Stimulated activated CD4-positive, alpha-beta T cell treated with anti-CD3 and anti-CD28 coated beads, Interleukin-15, amount 100 ng/mL, for 1 hour (primary cell): Measurements from ENCODE around the gene MLF1.
"Not testable (repeated sequence)": the region's sequence is repeated elsewhere in the genome, so short reads cannot be mapped to it uniquely, and the experiment has no call there.

Source experiments
- DNase-seq, 2 donors: peaks; one replicate each; pipeline ENCODE4 v3.0.0-alpha.2; 2020; ENCODE audit warnings: low read depth in 1 of 2, low spot score in 1 of 2

The MLF1 gene, protein sequence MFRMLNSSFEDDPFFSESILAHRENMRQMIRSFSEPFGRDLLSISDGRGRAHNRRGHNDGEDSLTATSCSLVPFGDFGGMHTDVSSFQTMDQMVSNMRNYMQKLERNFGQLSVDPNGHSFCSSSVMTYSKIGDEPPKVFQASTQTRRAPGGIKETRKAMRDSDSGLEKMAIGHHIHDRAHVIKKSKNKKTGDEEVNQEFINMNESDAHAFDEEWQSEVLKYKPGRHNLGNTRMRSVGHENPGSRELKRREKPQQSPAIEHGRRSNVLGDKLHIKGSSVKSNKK

GRCh38 chr3:158570999-158571702 lies at the start of gene MLF1:
MLF1 (plus strand) TSS chr3:158571194; CDS start chr3:158571301, 107 bp downstream.
- peak; percentile 48 to 67 for DNase-seq

GRCh38 chr3:158522221-158523136 lies 48.5 kb upstream of the MLF1 start:
- DNase-seq: no peak

GRCh38 chr3:158528076-158528674 lies 42.8 kb upstream of the MLF1 start:
- no peak for DNase-seq

- no peak for DNase-seq
Measured at GRCh38 chr3:158531334-158531733, 39.7 kb upstream of the MLF1 start.

- no peak for DNase-seq
Measured at GRCh38 chr3:158532099-158532734, 38.8 kb upstream of the MLF1 start.

GRCh38 chr3:158535918-158536317 lies 35.1 kb upstream of the MLF1 start:
- DNase-seq: no peak

- DNase-seq: no peak
Measured at GRCh38 chr3:158539414-158540014, 31.5 kb upstream of the MLF1 start.

DNA sequence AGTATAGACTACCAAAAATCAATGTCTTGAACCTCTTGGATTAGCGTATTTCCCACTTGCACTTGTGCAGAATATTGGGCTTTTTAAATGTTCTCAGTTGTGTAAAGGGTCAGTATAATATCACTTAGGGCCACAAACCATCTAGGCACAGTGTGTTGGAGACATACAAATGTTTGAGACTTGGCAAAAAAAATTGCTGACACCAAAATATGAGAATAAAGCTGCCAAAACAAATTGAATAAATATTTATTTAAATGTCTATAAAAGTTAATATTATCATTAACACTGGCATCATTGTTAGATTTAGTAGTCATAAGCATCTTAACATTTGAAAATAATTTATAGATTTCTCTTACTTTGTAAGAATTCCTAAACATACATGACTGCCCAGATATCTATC lies 30.9 kb upstream of the MLF1 start:
- DNase-seq: no peak

DNA sequence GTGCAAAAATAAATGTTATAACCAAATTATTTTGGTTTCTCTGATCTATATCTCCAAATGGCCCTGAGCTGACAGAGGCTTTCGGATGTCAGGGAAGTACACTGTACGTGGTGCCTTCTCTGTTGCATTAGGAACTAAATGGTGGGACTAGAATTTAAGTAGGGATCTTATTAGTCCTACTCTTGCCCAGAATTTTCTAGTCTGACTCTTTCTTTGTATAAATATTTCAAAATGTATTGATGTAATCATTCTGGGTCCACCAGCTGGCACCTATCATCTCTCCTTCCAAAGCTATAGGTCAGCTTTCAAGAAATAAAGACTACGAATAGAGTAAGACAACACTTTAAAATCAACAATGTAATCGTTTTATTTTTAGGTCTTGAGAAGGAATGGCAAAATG lies 22.3 kb upstream of the MLF1 start:
- no peak for DNase-seq

DNA sequence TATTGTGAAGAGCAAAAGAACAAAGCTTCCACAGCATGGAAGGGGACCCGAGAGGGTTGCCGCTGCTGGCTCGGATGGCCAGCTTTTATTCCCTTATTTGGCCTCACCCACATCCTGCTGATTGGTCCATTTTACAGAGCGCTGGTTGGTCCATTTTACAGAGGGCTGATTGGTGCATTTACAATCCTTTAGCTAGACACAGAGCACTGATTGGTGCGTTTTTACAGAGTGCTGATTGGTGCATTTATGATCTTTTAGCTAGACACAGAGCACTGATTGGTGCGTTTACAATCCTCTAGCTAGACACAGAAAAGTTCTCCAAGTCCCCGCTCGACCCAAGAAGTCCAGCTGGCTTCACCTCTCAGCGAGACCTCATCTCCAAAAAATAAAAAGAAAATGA lies 21.1 kb upstream of the MLF1 start:
- DNase-seq: not testable (repeated sequence)

DNA sequence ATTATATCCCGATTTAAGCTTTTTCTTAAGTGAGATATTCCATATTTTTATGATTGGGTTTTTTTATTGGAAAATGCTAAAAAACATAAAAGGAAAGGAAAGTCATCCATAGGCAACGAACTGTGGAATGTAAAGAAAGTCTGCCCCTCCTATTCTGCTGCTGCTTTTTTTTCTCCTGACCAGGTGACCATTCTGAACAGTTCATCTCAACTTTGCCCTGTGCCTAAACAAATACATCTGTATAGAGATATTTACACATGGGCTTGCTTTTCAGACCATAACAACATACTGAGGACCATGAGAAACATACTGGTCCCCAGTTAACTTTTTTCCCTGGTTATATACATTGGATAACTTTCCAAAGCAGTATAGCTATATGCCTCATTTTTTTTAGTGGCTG lies 18.9 kb upstream of the MLF1 start:
- DNase-seq: no peak

- DNase-seq: no peak
Measured at GRCh38 chr3:158559504-158559903, 11.5 kb upstream of the MLF1 start.

- no peak for DNase-seq
Measured at GRCh38 chr3:158560979-158561378, 10.0 kb upstream of the MLF1 start.

- DNase-seq: no peak
Measured at GRCh38 chr3:158562674-158563073, 8.3 kb upstream of the MLF1 start.

DNA sequence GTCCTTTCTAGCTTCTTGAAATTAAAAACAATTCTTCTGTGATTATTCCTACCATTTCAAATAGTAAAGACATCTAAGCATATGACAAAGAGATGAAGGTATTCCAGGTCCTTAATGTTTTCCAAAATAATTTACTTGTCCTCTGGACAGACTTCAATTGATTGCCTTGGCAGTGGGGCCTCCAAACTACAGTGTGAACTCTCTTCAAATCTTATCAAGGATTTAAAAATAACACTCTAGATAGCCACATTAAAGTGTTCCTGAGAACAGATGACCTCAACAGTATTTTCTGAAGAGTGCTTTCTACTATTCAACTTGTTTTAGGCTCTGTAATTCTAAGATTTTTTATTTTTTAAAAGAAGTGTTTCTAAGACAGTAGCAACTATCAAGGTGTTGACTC lies 7.9 kb upstream of the MLF1 start:
- DNase-seq: no peak

DNA sequence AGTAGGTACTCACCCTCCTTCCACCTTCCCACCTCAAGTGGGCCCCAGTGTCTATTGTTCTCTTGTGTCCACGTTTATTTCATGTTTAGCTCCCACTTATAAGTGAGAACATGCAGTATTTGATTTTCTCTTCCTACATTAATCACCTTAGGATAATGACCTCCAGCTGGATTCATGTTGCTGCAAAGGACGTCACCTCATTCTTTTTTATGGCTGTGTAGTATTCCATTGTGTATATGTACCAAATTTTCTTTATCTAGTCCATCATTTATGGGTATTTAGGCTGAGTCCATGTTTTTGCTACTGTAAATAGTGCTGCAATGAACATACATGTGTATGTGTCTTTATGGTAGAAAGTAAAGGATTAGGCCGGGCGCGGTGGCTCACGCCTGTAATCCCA lies 5.9 kb upstream of the MLF1 start:
- DNase-seq: no peak

GRCh38 chr3:158568784-158569183 lies 2.2 kb upstream of the MLF1 start:
- DNase-seq: no peak

DNA sequence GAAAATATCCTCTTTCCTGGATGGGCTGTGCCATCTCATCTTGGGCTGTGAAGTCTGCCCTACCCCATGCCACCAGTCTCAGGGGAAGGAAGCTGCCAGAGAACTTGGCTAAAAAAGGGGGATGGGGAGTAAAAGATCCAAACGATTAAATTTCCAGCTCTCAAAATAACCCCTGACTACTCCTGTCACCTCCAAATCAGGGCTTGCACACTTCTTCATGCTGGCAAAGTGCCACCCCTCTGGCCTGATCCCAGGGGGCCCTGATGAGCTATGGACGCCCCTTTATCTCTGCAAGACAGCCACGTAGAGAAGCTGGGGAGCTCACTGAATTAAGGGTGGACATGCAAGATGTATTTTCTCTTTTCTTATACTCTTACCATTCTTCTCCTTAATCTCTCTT lies 1.2 kb upstream of the MLF1 start:
- DNase-seq: no peak

GRCh38 chr3:158571969-158572765 lies 1.2 kb downstream of the MLF1 start:
- DNase-seq: no peak

DNA sequence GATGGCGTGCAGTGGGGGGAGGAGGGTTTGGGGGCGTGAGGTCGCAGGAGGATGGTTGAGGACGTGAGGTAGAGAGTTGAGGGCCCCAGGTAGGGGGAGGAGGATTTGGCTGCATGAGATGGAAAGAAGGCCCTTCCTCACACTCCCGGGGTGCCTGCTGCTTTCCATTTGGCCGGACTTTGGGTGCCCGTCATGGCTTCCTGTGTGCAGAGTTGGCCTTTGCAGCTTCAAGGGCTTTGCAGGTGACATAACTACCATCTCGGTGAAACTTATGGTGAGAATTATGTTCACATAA lies 1.7 kb downstream of the MLF1 start:
- DNase-seq: no peak
